Epidermal melanocyte (primary cell): ENCODE data around the gene ZNF385A.

Experiments used
- DNase-seq: peaks from one replicate; pipeline ENCODE4 v3.0.0; 2011; ENCODE audit warnings: low spot score; ENCODE audit not compliant: insufficient read length

Gene ZNF385A, protein sequence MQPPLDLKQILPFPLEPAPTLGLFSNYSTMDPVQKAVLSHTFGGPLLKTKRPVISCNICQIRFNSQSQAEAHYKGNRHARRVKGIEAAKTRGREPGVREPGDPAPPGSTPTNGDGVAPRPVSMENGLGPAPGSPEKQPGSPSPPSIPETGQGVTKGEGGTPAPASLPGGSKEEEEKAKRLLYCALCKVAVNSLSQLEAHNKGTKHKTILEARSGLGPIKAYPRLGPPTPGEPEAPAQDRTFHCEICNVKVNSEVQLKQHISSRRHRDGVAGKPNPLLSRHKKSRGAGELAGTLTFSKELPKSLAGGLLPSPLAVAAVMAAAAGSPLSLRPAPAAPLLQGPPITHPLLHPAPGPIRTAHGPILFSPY

DNA sequence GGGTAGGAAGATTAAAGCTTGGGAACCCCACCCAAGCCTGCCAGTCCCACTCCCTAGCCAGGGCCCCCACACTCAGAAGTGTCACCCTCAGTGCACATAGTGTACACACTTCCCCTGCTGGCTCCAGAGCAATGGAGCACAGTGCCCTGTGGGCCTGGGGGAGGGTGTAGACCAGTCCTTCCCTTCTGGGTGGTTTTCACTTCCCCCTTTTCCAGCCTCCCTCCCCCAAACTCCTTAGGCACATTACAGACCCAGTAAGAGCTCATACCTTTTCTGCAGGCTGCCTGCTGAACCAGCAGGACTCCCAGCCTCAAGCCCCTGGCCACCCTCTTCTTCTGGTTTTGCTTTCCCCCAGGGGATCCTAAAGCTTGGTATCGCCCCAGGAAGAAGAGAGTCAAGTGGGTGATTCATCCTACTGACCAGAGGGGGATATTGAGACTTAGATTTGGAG, at the start of gene ZNF385A:
Gene ZNF385A (minus strand): TSS at position 143 of the 451 bp plus-strand sequence. CDS start 219 bp downstream, outside the sequence.
- DNase-seq, result no peak

- DNase-seq, result no peak
Observed at GRCh38 chr12:54432815-54433164, 48.3 kb upstream of the ZNF385A start.

DNA sequence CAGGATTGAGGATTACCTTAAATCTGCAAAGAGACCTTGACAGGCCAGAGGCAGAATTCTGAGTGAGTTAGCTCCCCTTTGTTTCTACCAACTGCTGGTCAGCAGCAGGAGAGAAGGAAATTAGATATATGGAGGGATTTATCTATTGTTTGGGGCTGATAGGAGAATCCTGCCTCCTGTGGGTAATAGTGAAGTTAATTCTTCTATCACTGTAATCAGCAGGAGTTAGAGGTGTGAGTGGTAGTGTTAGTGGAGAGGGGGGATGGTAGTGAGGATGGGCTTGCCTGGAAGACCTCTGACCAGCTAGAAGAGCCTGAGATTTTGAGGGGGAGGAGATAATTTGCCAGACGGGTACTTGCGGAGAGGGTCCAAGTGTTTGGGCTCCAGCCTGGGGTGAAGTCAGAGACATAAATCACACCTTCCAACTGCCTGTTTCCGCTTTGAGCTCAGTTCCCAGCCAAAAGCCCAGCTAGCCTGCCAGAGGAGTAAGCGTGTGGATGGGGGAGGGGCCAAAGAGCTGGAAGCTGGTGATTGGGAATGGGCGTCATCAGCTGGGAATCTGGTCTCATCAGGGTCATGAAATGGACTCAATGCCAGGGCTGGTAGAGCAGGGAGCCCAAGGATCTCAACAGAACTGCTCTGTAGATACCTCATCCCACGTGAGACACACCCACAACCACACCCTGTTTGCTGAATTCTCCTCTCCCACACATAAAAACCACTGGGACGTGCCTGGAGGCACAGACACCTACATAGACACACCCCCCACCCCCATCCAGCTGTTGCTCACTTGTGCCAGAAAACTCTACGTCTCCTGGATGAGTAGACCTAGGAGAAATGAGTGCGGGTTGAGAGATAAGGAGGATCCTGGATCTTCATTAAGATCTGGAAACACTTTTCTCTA, 47.6 kb upstream of the ZNF385A start:
- DNase-seq, result no peak

GRCh38 chr12:54430471-54431069, 46.0 kb upstream of the ZNF385A start:
- DNase-seq, result no peak

DNA sequence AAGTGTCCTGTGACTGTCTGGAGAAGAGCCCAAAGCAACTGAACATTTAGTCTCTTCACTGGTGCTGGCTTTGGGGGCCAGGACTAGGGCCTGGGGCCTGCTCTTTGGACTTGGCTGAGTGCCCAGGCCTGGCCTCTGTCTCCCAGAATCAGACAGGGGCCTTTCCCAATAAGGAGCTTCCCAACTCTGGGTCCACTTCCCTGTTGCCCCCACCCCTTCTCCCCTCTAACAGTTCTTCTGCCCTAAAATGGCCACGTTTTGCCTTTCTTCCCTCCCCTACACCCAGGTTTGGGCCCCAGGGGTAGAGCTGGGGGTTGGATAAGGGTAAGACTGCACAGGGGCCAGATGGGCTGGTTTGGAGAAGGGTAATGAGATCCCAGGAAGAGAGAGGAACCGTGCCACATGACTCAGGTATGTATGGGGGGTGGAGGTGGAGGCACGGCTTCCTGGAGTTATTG, 44.5 kb upstream of the ZNF385A start:
- no peak for DNase-seq

DNA sequence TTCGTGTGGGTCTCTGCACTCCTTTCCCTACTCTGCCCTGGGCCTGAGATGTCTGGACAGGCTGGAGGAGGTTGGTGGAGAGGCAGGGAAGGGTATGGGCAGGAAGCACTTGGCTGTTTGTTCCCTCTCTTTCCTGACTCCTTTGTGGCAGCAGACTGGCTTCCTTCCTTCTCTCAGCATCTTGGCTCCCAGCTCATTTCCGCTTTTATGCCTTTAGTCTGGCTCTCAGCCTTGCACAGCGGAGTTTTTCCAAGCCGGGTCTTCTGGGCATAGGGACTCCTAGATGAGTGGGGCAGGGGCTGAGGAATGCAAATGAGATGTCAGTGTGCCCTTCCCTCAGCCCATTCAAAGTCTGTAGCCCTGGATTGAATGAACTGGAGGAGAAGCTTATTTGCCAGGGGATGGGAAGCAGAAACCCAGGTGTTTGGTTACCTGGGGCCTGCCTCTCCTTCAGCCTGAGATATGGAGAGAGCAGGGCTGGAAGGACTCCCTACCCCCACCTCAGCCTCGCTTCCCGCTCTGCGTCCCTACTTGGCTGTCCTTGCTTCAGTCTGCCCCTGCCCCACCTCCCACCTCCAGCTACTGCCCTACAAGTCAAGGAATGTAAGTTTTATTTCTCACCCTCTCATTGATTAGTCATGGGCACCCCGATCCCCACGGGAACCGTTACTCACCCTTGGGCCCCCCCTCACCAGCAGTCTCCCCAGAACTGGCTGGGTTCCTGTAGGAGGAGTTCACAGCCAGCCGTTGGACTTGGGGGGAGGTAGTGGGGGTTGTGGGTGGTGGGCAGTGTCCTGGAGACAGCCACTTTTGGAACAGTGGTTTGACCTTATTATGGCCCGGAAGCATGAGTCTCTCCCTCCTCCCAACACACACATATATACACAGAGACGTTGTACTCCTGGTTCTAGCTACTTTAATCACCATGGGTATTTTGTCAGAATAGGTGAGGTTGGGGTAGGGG, 43.8 kb upstream of the ZNF385A start:
- no peak for DNase-seq

DNA sequence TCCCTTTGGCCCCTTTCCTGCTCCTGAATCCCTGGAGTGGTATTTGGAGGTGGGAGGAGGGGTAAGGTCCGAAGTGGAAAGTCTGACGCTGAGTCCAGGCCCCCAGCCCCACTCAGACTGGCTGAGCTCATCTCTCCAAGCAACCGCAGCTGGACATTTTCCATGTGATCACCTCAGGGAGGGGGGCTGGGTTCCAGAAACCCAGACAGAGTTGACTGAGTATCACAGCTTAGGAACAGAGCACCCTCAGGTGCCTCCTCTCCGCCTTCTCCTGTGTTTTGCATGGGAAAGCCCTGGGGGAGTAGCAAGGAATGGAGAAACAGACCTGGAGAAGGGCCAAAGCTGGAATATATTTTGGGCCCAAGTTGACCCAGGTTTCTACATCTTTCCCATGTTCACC, 42.6 kb upstream of the ZNF385A start:
- no peak for DNase-seq

GRCh38 chr12:54426690-54427089, 42.2 kb upstream of the ZNF385A start:
- no peak for DNase-seq

- no peak for DNase-seq
Observed at GRCh38 chr12:54425702-54426101, 41.2 kb upstream of the ZNF385A start.

GRCh38 chr12:54424224-54424623, 39.7 kb upstream of the ZNF385A start:
- no peak for DNase-seq

DNA sequence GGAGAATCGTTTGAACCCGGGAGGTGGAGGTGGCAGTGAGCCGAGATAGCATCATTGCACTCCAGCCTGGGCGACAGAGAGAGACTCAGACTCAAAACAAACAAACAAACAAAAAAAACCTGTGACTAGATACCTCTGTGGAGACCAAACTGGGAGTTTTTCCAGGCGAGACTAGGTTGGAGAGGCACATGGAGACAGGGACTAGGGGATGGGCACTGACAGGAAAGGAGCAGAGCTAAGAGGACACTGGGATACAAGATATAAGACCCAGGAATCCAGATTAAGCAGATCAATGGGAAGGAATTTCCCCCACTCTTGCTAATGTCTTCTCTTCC, 39.2 kb upstream of the ZNF385A start:
- DNase-seq, result no peak

DNA sequence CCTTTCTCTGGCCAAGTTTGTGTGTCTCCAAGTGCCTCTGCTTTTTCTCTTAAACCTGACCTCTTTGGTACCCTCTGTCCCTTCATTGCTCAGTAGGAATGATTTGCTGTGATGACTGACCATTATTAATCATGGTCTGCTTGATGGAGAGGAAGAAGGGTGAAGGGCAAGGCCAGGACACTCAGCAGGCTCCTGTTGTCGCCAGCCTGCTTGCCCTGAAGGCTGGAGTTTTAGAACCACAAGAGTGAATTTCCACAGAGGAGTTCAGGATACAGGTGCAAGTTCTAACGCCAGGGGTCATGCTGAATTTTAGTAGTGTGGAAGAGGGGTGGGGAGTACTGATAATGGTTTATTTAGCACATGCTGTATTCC, 37.3 kb upstream of the ZNF385A start:
- DNase-seq, result no peak

- no peak for DNase-seq
Observed at GRCh38 chr12:54421175-54421878, 36.8 kb upstream of the ZNF385A start.

- no peak for DNase-seq
Observed at GRCh38 chr12:54420766-54421144, 36.2 kb upstream of the ZNF385A start.

GRCh38 chr12:54419088-54419887, 34.8 kb upstream of the ZNF385A start, which contains the start of gene ITGA5:
Gene ITGA5, minus strand, starts transcription at chr12:54419266. Its CDS starts 68 bp downstream, at chr12:54419198.
- DNase-seq, result peak; percentile 90

- DNase-seq, result no peak
Observed at GRCh38 chr12:54418441-54419087, 34.0 kb upstream of the ZNF385A start.

- DNase-seq, result no peak
Observed at GRCh38 chr12:54417712-54418440, 33.3 kb upstream of the ZNF385A start.
